ENCODE results near the gene RMDN3.
A peak's percentile ranks its signal among the peaks of the same experiment; 100 is the strongest.

The RMDN3 gene

GRCh38 chr15:40693904-40694687 lies 61.0 kb downstream of the RMDN3 start:
- peaks cover 30% of the 10 kb centered on the region for H3K4me1 Mint-ChIP-seq
- no peaks in the 10 kb centered on the region for H3K9me3 Mint-ChIP-seq
- peak; percentile 21 for DNase-seq
- peaks cover 4% of the 10 kb centered on the region for H3K27me3 Mint-ChIP-seq (ENCODE audit: low read depth, poor library complexity)
- peak overlapping the region; percentile 100 for H3K4me3 Mint-ChIP-seq
- H3K27ac Mint-ChIP-seq = peak overlapping the region; percentile 99
- peaks cover 21% of the 10 kb centered on the region for H3K36me3 Mint-ChIP-seq (ENCODE audit: low read depth)
- TF ChIP-seq, protein P1, sequence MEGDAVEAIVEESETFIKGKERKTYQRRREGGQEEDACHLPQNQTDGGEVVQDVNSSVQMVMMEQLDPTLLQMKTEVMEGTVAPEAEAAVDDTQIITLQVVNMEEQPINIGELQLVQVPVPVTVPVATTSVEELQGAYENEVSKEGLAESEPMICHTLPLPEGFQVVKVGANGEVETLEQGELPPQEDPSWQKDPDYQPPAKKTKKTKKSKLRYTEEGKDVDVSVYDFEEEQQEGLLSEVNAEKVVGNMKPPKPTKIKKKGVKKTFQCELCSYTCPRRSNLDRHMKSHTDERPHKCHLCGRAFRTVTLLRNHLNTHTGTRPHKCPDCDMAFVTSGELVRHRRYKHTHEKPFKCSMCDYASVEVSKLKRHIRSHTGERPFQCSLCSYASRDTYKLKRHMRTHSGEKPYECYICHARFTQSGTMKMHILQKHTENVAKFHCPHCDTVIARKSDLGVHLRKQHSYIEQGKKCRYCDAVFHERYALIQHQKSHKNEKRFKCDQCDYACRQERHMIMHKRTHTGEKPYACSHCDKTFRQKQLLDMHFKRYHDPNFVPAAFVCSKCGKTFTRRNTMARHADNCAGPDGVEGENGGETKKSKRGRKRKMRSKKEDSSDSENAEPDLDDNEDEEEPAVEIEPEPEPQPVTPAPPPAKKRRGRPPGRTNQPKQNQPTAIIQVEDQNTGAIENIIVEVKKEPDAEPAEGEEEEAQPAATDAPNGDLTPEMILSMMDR (IDR thresholded peaks at IDR 0.05) = no peak

DNA sequence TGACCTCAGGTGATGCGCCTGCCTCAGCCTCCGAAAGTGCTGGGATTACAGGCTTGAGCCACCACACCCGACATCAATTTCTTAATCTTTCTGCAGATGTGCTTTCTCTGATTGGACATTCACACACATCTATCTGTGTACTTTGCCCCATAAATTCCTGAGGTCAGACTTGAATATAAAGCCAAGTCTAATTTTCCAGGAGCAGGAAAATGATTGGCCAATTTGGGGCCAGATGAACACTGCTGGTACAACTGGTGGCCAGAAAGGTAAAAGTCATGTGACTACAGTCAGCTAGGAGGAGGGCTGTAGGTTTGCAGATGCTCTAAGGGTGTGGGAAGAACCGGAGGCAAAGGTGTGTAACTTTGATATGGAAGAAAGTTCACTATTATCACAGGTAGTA lies 63.3 kb downstream of the RMDN3 start:
- H3K4me1 Mint-ChIP-seq = peaks cover 22% of the 10 kb centered on the region
- H3K9me3 Mint-ChIP-seq = no peaks in the 10 kb centered on the region
- peaks cover 26% of the 10 kb centered on the region for H3K36me3 Mint-ChIP-seq (ENCODE audit: low read depth)
- DNase-seq = no peak
- TF ChIP-seq, protein P1 (IDR thresholded peaks at IDR 0.05) = no peak
- H3K27me3 Mint-ChIP-seq (ENCODE audit: low read depth, poor library complexity) = no peaks in the 10 kb centered on the region
- H3K27ac Mint-ChIP-seq = no peak overlapping the region
- no peak overlapping the region for H3K4me3 Mint-ChIP-seq

GRCh38 chr15:40688932-40689799 lies 65.9 kb downstream of the RMDN3 start:
- no peaks in the 10 kb centered on the region for H3K27me3 Mint-ChIP-seq (ENCODE audit: low read depth, poor library complexity)
- TF ChIP-seq, protein P1 (IDR thresholded peaks at IDR 0.05) = no peak
- H3K27ac Mint-ChIP-seq = no peak overlapping the region
- DNase-seq = no peak
- peaks cover 20% of the 10 kb centered on the region for H3K9me3 Mint-ChIP-seq
- H3K4me1 Mint-ChIP-seq = peaks cover 6% of the 10 kb centered on the region
- peaks cover 44% of the 10 kb centered on the region for H3K36me3 Mint-ChIP-seq (ENCODE audit: low read depth)
- H3K4me3 Mint-ChIP-seq = no peak overlapping the region
